OCI-LY7 (cell line): ENCODE measurements around the gene ERP27.

Source experiments
- CTCF ChIP-seq: fragments of 200-600 bp; sonication (generic); conservative IDR thresholded peaks from 2 replicates; pipeline ENCODE4 v1.5.1; 2014; ENCODE audit warnings: mild to moderate bottlenecking, antibody characterized with exemption, low read length, moderate library complexity, mixed read lengths
- EZH2phosphoT487 ChIP-seq: fragments of 200-600 bp; sonication (generic); IDR thresholded peaks from 2 replicates; pipeline ENCODE4 v1.6.1; 2018; ENCODE audit warnings: low read depth, borderline replicate concordance, mild to moderate bottlenecking, mixed run types, antibody characterized with exemption, low read length, moderate library complexity, mixed read lengths

- TF ChIP-seq EZH2phosphoT487 = no peak
- TF ChIP-seq CTCF = no peak; the same call in 1 of the 2 replicates
Measured at GRCh38 chr12:14962797-14963196, 24.5 kb upstream of the ERP27 start.
